ENCODE results near the gene PLEKHG4B. TPM values are rescaled to one million over a fixed set of nuclear protein-coding genes. Genes with fewer than 3 reads are reported as not detected.

The PLEKHG4B gene
- total RNA-seq, 1 experiment from 2014 or later, result 44.3 TPM

GRCh38 chr5:162565-163337 is 70.8 kb downstream of the PLEKHG4B start:
- Mint-ChIP-seq H3K9me3 (peaks cover 15 to 17% of the 10 kb centered on the region in 2 experiments), H3K36me3 (ENCODE audit: insufficient read depth in 1 of 3, low read depth in 3 of 3) (peaks cover 15 to 65% (median 57%) of the 10 kb centered on the region in 3 experiments), H3K4me1 (peaks cover 7 to 14% of the 10 kb centered on the region in 2 experiments; a peak in 3 of 4 replicates), H3K4me3 (no peak overlapping the region), H3K27ac (no peak overlapping the region; a peak in 1 of 7 replicates), H3K27me3 (ENCODE audit: low read depth) (no peaks in the 10 kb centered on the region)
- Histone ChIP-seq H4K20me1 (ENCODE audit: control insufficient read depth, insufficient read depth, insufficient read length) (no peaks in the 10 kb centered on the region), H2BK5ac (ENCODE audit: insufficient read length, low read length) (no peak overlapping the region), H3K79me1 (ENCODE audit: insufficient read depth, low read depth, low read length, poor library complexity, severe bottlenecking) (no peaks in the 10 kb centered on the region), H3T11ph (ENCODE audit: low read length) (no peak overlapping the region), H2BK15ac (ENCODE audit: low read depth, low read length) (no peak overlapping the region), H3K23me2 (ENCODE audit: insufficient read length, low read depth, low read length, poor library complexity, severe bottlenecking) (no peaks in the 10 kb centered on the region), H3K27ac (ENCODE audit: insufficient read length, low read depth, low read length) (no peak overlapping the region), H2AK5ac (ENCODE audit: insufficient read length, low read length) (no peak overlapping the region), H3K9ac (ENCODE audit: extremely low read depth, insufficient read length, low read length) (no peak overlapping the region), H3K18ac (ENCODE audit: insufficient read length, low read depth, low read length) (no peak overlapping the region), H3K23ac (ENCODE audit: insufficient read length, low read depth, low read length) (no peak overlapping the region), H3K9me3 (ENCODE audit: control insufficient read depth, low read depth, low read length) (no peaks in the 10 kb centered on the region), H4K5ac (ENCODE audit: insufficient read length, low read depth, low read length) (no peak overlapping the region), H4K8ac (replicated peaks; ENCODE audit: insufficient read length, low read depth, low read length) (no peak overlapping the region), H3K27me3 (ENCODE audit: insufficient read depth, low read length) (no peaks in the 10 kb centered on the region), H3K4ac (ENCODE audit: low read depth, low read length) (no peak overlapping the region), H3K79me2 (ENCODE audit: insufficient read depth, low read length) (no peaks in the 10 kb centered on the region), H2BK12ac (ENCODE audit: insufficient read length, low read depth, low read length) (no peak overlapping the region), H2BK20ac (ENCODE audit: low read depth, low read length, poor library complexity, severe bottlenecking) (no peak overlapping the region), H3K56ac (ENCODE audit: insufficient read length, low read depth, low read length) (no peak overlapping the region), H4K91ac (ENCODE audit: insufficient read length, low read depth, low read length) (no peak overlapping the region), H2BK120ac (ENCODE audit: low read depth, low read length, poor library complexity, severe bottlenecking) (no peak overlapping the region), H3K4me2 (ENCODE audit: insufficient read depth, insufficient read length, low read length) (no peak overlapping the region), H3K4me1 (ENCODE audit: insufficient read depth, low read length) (no peaks in the 10 kb centered on the region), H2AFZ (ENCODE audit: low read length) (no peak overlapping the region), H3K14ac (ENCODE audit: insufficient read depth, low read length) (no peak overlapping the region)
- no peak for TF ChIP-seq CTCF (conservative IDR thresholded peaks at IDR 0.05)
- WGBS (ENCODE audit: extremely low coverage, insufficient read length, low lambda C conversion rate), result no CpG with 5 or more reads among the region's 23 CpGs
- DNase-seq, result no peak

Data from H9 (cell line).